ENCODE results near the gene MICU1. TPM values are rescaled to one million over a fixed set of nuclear protein-coding genes. Genes with fewer than 3 reads are reported as not detected.
A peak's percentile ranks its signal among the peaks of the same experiment; 100 is the strongest.

Gene MICU1
- total RNA-seq, 2 experiments from 2014 or later, result 29.2 to 29.4 TPM

DNA sequence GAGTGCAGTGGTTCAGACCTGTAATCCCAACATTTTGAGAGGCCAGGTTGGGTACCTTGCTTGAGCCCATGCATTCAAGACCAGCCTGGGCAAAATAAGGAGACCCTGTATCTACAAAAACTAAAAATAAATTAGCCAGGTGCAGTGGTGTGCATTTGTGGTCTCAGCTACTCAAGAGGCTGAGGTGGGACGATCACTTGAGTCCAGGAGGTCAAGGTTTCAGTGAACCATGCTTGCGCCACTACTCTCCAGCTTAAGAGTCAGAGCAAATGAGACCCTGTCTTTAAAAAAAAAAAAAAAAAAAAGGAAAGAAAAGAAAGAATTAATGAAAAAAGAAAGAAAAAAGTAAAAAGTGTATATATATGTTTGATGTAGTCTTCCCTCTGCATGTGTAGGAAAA lies 24.7 kb downstream of the MICU1 start:
- peaks cover 8% of the 10 kb centered on the region for H3K4me1 Mint-ChIP-seq
- no peaks in the 10 kb centered on the region for H3K9me3 Mint-ChIP-seq
- DNase-seq, result no peak
- H3K36me3 Mint-ChIP-seq, result peaks cover 9% of the 10 kb centered on the region
- no peaks in the 10 kb centered on the region for H3K27me3 Mint-ChIP-seq
- H3K27ac Mint-ChIP-seq, result no peak overlapping the region
- no peak overlapping the region for H3K4me3 Mint-ChIP-seq

DNA sequence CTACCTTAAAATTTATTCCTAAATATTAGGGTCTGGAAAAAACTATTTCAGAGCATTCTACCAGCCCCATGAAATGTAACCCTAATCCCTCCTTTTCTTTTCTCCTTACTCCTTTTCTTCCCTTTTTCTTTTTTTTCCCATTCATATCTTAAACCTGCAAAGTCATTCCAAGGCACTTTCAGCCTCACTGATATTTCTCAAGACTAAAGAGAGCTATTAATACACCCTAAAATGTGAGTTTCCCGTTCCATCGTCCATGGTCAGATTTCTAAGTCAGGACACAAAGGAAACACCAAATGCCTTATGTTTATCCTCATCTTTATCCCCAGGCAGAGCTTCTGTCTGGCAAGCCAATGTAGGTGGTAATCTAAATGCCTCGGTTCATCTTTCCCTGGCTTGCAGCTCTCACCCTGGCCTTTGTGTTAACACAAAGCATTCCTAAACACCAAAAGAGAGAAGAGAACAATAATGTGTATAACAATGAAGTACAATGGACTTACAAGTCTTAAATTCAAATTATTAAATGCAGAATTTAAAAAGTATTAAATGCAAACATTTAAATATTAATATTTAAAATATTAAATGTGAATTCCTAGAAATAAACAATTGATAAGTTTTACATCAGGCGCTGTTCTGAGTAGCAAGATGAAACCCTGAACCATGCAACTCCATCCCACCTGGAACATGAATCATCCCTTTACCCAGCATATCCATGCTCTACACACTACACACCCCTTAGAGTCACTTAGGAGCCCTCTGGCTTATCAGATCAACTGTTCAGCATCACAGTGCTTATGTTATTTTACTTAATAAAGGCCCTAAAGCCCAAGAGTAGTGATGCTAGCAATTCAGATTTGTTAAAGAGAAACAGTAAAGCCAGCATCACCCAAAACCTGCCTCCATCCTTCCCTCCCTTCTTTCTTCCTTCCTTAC lies 26.8 kb downstream of the MICU1 start:
- Mint-ChIP-seq H3K9me3 (no peaks in the 10 kb centered on the region), H3K4me3 (no peak overlapping the region), H3K4me1 (peaks cover 7% of the 10 kb centered on the region), H3K36me3 (peaks cover 7% of the 10 kb centered on the region), H3K27me3 (no peaks in the 10 kb centered on the region), H3K27ac (no peak overlapping the region)
- DNase-seq, result no peak

DNA sequence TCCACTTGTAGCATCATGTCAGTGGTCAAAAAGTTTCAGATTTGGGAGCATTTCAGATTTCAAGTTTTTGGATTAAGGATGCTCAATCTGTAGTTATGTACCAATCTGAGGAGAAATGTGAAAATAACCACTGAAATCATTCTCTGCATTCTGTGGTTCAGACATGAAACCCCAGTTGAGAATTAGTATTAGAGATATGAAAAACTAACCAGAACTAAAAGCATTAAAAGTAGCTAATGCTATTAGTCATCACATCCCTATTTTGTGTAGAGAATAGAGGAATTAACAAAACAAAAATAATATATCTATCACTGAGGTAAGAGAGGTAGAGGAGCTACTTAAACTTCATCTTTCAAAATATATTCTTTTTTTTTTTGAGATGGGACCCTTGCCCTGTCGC lies 28.0 kb downstream of the MICU1 start:
- no peaks in the 10 kb centered on the region for H3K9me3 Mint-ChIP-seq
- no peak for DNase-seq
- no peaks in the 10 kb centered on the region for H3K27me3 Mint-ChIP-seq
- peaks cover 16% of the 10 kb centered on the region for H3K36me3 Mint-ChIP-seq
- H3K27ac Mint-ChIP-seq, result no peak overlapping the region
- H3K4me3 Mint-ChIP-seq, result no peak overlapping the region
- peaks cover 8% of the 10 kb centered on the region for H3K4me1 Mint-ChIP-seq

DNA sequence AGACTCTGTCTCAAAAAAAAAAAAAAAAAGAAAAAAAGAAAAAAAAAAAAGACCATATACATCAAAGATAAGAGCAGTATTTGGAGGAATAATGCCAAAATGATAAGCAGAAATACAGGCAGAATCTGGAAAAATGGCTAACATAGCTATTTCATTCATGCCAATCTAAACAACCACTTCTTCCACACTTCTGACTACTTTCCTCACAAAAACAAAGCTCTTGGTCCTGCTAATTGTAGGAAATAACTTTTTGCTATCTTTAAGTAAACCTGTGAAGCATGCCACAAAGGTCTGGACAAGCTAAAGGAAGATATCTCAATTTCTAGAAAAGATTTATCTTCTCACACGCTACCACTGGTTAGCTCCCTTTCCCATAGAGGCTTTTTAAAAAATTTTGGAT lies 30.4 kb downstream of the MICU1 start:
- Mint-ChIP-seq H3K36me3 (peaks cover 20% of the 10 kb centered on the region), H3K4me3 (no peak overlapping the region), H3K4me1 (peaks cover 17% of the 10 kb centered on the region), H3K27me3 (no peaks in the 10 kb centered on the region), H3K27ac (no peak overlapping the region), H3K9me3 (peaks cover 3% of the 10 kb centered on the region)
- no peak for DNase-seq

DNA sequence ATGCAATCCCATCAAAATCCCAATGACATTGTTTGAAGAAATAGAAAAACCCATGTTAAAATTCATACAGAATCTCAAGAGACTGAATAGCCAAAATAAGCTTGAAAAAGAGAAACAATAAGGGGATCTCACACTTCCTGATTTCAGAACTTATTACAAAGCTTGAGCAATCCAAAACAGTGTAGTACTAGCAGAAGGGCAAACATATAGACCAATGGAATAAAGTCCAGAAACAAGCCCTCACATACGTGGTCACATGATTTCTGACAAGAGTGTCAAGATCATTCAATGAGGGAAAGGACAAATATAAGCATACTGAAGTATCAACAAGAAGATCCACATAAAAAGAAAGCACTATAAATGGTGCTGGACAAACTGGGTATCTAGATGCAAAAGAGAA lies 31.9 kb downstream of the MICU1 start:
- Mint-ChIP-seq H3K4me1 (peaks cover 20% of the 10 kb centered on the region), H3K27me3 (no peaks in the 10 kb centered on the region), H3K36me3 (peaks cover 21% of the 10 kb centered on the region), H3K27ac (no peak overlapping the region), H3K9me3 (peaks cover 3% of the 10 kb centered on the region), H3K4me3 (no peak overlapping the region)
- no peak for DNase-seq

DNA sequence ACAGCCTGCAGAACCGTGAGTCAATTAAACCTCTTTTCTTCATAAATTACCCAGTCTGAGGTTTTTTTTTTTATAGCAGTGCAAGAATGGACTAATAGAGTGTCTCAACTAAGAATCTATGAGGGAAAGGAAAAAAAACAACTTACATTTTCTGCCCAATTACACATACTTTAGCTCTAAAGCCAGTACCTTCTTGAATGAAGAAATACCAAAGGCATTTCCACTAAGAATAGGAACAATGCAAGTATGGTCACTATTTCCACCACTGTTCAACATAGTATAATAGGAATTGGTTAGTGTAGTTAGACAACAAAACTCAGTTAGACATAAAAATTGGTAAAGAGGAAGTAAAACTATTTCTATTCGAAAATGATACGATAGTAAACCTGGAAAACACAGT lies 37.6 kb downstream of the MICU1 start:
- no peak for DNase-seq
- Mint-ChIP-seq H3K4me1 (peaks cover 16% of the 10 kb centered on the region), H3K36me3 (peaks cover 14% of the 10 kb centered on the region), H3K27me3 (no peaks in the 10 kb centered on the region), H3K9me3 (peaks cover 3% of the 10 kb centered on the region), H3K4me3 (no peak overlapping the region), H3K27ac (no peak overlapping the region)

DNA sequence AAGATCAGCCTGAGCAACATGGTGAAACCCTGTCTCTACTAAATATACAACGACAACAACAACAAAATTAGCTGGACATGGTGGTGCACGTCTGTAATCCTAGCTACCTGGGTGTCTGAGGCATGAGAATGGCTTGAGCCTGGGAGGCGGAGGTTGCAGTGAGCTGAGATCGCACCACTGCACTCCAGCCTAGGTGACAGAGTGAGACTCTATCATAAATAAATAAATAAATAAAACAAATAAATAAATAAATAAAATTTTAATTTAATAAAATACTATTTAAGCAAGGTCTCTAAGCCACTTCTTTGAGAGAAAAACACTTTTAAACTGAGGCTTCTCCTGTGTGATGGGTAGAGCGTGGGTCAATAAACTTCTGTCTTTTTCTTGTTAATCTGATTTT lies 38.3 kb downstream of the MICU1 start:
- Mint-ChIP-seq H3K27ac (no peak overlapping the region), H3K4me1 (peaks cover 16% of the 10 kb centered on the region), H3K27me3 (no peaks in the 10 kb centered on the region), H3K9me3 (peaks cover 3% of the 10 kb centered on the region), H3K4me3 (no peak overlapping the region), H3K36me3 (peaks cover 14% of the 10 kb centered on the region)
- no peak for DNase-seq

DNA sequence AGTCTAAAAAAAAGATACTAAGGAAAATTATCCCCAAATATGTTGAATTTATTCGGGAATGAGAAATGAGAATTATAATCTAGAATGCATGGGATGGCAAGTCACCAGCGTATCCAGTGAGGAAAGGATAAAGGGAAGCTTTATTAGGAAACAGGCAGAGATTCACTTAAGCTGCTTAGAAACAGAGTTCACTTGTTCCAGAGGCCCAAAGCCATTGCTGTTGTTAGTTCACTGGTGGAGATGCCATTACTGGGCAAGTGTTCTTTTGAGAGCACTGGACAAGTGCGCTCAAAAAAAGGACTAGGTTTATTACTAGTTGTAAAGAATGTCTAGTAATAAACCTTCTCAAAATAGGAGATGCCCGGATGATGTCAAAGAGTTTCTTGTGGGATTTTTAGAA lies 51.2 kb downstream of the MICU1 start:
- DNase-seq, result no peak
- Mint-ChIP-seq H3K27me3 (no peaks in the 10 kb centered on the region), H3K36me3 (no peaks in the 10 kb centered on the region)

DNA sequence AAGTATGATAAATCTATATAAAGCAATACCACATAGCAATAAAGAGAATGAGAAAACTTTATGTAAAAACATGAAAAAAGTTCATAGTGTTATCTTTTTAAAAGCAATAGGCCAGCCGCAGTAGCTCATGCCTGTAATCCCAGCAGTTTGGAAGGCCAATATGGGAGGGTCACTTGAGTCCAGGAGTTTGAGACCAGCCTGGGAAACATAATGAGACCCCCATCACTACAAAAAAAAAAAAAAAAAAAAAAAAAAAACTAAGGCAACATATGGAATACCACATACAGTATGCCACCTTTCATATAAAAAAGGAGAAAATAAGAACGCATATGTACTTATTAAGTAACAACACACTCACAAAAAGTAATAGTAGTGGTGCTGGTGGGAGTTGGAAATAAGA lies 52.8 kb downstream of the MICU1 start:
- no peaks in the 10 kb centered on the region for H3K36me3 Mint-ChIP-seq
- no peak for DNase-seq
- no peak overlapping the region for H3K27ac Mint-ChIP-seq
- no peak overlapping the region for H3K4me3 Mint-ChIP-seq
- H3K4me1 Mint-ChIP-seq, result peaks cover 3% of the 10 kb centered on the region
- H3K9me3 Mint-ChIP-seq, result no peaks in the 10 kb centered on the region
- H3K27me3 Mint-ChIP-seq, result no peaks in the 10 kb centered on the region

More for the DNA sequence above, 51.2 kb downstream of the MICU1 start:
- H3K27ac Mint-ChIP-seq, result no peak overlapping the region
- H3K4me1 Mint-ChIP-seq, result peaks cover 2% of the 10 kb centered on the region
- no peaks in the 10 kb centered on the region for H3K9me3 Mint-ChIP-seq
- H3K4me3 Mint-ChIP-seq, result no peak overlapping the region

DNA sequence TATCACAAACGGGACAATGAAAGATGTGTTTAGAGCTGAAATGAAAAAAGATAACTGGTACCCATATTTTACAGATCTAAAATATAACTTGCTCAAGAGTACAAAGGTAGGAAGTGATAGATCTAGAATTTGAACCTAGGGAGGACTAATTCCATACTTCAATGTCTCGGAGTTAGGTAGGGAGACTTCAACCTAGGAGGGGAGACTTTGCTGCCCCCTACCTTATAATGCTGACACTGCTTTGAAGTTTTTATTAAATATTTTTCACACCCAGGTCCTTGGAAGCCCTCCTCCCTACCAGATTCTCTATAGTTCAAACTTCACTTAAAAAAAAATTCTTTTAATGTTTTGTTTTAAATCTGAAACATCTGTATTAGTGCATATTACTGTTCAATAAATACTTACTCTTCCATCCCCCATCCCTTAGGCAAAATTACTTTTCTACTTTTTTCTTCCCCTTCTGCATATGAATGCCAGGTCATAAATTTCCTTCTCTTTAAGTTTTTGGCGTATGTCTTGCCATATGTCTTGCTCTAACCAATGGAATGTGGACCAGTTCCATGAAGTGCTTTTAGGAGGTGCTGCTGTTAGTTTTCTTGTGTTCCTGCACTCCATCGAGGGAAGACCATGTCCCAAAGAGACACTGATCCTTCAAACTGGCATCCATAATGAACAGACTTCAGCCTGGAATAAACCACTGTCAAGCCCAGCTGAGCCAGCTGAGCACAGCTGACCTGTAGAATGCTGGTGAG lies 57.8 kb downstream of the MICU1 start:
- Mint-ChIP-seq H3K27me3 (no peaks in the 10 kb centered on the region), H3K4me3 (no peak overlapping the region), H3K36me3 (peaks cover 24% of the 10 kb centered on the region), H3K27ac (no peak overlapping the region), H3K9me3 (peaks cover 2% of the 10 kb centered on the region), H3K4me1 (peaks cover 22% of the 10 kb centered on the region)
- DNase-seq, result no peak

DNA sequence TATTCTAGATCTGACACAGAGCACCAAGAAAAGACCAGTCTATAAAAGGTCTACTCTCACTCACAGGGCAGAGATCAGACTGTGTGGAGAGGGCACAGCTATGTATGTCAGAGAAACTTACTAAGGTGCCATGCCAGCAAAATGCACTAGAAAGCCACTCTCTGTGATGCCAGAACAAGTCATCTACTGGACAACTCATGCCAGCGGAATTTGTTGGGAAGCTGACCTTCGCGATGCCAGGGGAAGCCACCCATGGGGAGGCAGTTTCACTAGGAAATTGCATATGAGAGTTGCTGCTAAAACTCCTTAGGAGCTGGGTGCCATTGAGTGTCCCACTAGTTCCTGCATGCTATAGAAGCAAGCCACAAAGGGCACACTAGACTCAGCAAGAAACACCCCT lies 58.5 kb downstream of the MICU1 start:
- Mint-ChIP-seq H3K4me3 (no peak overlapping the region), H3K27ac (no peak overlapping the region), H3K27me3 (no peaks in the 10 kb centered on the region), H3K36me3 (peaks cover 30% of the 10 kb centered on the region), H3K9me3 (peaks cover 2% of the 10 kb centered on the region), H3K4me1 (peaks cover 28% of the 10 kb centered on the region)
- DNase-seq, result no peak

DNA sequence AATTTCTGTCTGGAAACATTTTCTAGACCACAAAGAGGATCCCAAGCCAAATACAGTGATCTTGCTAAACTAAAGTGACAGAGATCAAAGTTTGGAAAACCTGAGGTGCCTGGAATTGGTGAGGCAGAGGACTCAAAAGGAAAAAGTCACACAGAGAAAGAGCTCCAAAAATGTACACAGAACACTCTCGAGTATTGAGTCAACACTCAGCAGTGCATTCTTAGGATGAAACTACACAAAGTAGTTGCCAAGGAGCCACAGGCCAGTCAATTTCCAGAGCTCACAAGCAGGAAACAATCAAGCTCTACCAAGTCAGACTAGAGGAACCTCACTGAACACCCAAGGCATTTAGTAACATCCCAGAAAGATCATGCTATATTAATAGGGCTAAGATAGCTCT lies 61.3 kb downstream of the MICU1 start:
- H3K27me3 Mint-ChIP-seq, result no peaks in the 10 kb centered on the region
- H3K9me3 Mint-ChIP-seq, result peaks cover 2% of the 10 kb centered on the region
- H3K4me3 Mint-ChIP-seq, result no peak overlapping the region
- peak overlapping the region; percentile 13 for H3K27ac Mint-ChIP-seq
- H3K36me3 Mint-ChIP-seq, result peaks cover 50% of the 10 kb centered on the region
- peak; percentile 13 for DNase-seq
- H3K4me1 Mint-ChIP-seq, result peaks cover 40% of the 10 kb centered on the region

DNA sequence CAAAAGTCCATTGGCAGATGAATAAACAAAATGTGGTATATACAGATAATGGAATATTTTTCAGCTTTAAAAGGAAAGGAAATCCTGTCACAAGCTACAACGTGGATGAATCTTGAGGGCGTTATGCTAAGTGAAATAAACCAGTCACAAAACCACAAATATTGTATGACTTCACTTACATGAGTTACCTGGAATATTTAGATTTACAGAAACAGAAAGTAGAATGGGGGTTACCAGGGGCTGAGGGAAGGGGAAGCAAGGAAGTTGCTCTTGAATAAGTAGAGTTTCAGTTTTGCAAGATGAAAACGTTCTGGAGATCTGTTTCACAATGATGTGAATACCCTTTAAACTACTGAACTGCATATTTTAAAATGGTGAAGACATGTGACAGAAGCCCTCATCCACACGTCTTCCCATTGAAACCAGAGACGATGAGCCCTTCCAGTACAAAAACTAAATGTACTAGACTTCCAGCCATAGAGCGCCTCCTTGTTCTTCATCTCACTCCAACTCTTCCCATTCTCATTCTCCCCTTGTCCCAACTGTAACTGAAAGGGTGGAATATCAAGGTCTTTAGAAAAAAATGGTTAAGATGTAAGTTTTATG lies 62.4 kb downstream of the MICU1 start:
- Mint-ChIP-seq H3K9me3 (peaks cover 2% of the 10 kb centered on the region), H3K4me3 (peak overlapping the region; percentile 44), H3K4me1 (peaks cover 40% of the 10 kb centered on the region), H3K27me3 (no peaks in the 10 kb centered on the region), H3K27ac (peak overlapping the region; percentile 90), H3K36me3 (peaks cover 50% of the 10 kb centered on the region)
- DNase-seq, result peak; percentile 32

DNA sequence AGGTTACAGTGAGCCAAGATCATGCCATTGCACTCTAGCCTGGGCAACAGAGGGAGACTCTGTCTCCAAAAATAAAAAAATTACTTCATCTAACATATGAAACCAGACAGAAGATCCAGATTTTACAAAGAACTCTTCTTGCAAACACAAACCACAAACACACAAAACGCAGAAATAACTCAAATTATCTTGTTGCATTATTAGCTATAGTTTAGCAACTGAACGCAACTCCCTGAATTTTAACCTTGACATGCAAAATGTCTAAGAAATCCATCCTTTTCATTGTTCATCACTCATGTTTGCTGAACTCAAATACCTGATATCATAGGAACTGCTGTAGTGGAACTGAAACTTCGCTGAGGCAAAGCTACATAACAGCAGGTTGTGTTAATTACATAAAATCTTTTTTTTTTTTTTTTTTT lies 64.1 kb downstream of the MICU1 start:
- H3K4me3 Mint-ChIP-seq, result no peak overlapping the region
- peaks cover 34% of the 10 kb centered on the region for H3K4me1 Mint-ChIP-seq
- H3K9me3 Mint-ChIP-seq, result peaks cover 2% of the 10 kb centered on the region
- no peaks in the 10 kb centered on the region for H3K27me3 Mint-ChIP-seq
- no peak for DNase-seq
- no peak overlapping the region for H3K27ac Mint-ChIP-seq
- H3K36me3 Mint-ChIP-seq, result peaks cover 53% of the 10 kb centered on the region

DNA sequence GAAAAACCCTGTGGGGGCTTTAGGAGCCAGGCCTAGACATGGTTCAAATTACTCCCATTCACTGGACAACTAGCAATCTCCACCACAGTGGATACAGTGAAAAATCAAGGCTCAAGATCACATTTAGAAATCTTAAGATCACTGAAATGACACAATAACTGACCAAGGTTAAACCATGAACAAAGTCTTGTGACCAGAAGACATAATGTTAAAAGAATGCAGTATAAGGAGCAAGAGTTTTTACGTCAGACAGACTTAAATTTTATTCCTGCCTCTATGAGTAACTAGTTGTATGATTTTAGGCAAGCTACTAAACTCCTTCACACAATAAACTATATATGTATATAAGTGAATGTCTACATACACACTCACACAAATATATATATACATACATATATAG lies 68.5 kb downstream of the MICU1 start:
- Mint-ChIP-seq H3K9me3 (no peaks in the 10 kb centered on the region), H3K4me3 (no peak overlapping the region), H3K36me3 (peaks cover 25% of the 10 kb centered on the region), H3K4me1 (peaks cover 12% of the 10 kb centered on the region), H3K27ac (no peak overlapping the region), H3K27me3 (no peaks in the 10 kb centered on the region)
- DNase-seq, result no peak

All from activated naive CD8-positive, alpha-beta T cell treated with anti-CD3 and anti-CD28 coated beads for 36 hours (primary cell).